ENCODE data around the gene P2RX6. TPM values are rescaled to one million over a fixed set of nuclear protein-coding genes. Genes with fewer than 3 reads are reported as not detected.

Gene P2RX6
- total and polyA plus RNA-seq, 9 of the 15 experiments (the other 6 are each of a cell fraction or from before 2014, with no cell fraction given), result 0.01 to 3.9 (median 1.5) TPM; not detected in 1

- no peak overlapping the region for H2AFZ ChIP-seq (ENCODE audit: low read depth, low read length)
- no peak overlapping the region; a peak in 1 of 4 replicates for H3K9ac ChIP-seq (ENCODE audit: insufficient read depth in 1 of 2, low read depth in 2 of 2, low read length in 2 of 2)
- intact Hi-C loops (cut with micrococcal nuclease) (no loop called here), in situ Hi-C loops (cut with MboI) (no loop called here)
- H3K27me3 ChIP-seq (ENCODE audit: control insufficient read depth in 2 of 2, insufficient read depth in 2 of 2, low read length in 2 of 2), result no peaks in the 10 kb centered on the region
- DNase-seq (ENCODE audit: extremely low read depth in 1 of 4, low spot score in 3 of 4), result no peak
- H3K9me1 ChIP-seq (ENCODE audit: control insufficient read depth, insufficient read depth, low read length), result peaks cover 3% of the 10 kb centered on the region
- no TSS peak for BruUV-seq (replicated peaks)
- H3K4me1 ChIP-seq (replicated peaks in 1 of 2; ENCODE audit: control insufficient read depth in 2 of 2, insufficient read depth in 2 of 2, low read length in 2 of 2), result peaks cover 12 to 92% of the 10 kb centered on the region in 2 experiments
- H3K36me3 ChIP-seq (ENCODE audit: control insufficient read depth, insufficient read depth, low read length), result peaks cover 100% of the 10 kb centered on the region
- POLR2A ChIA-PET, result interaction anchor here (0.6 to 17.9 kb wide), 14 partner anchors 8 to 642 kb away, joined by 3 to 451 read pairs (median 4); partner anchors contain the start of genes AIFM3, LZTR1, P2RX6 and SLC7A4
- H3K79me2 ChIP-seq (ENCODE audit: control insufficient read depth, insufficient read depth, low read length), result peaks cover 21% of the 10 kb centered on the region
- no peak overlapping the region for H3K4me3 ChIP-seq
- no peak overlapping the region for H3K27ac ChIP-seq (ENCODE audit: extremely low read depth, low read depth, low read length)
- H3K4me2 ChIP-seq (ENCODE audit: insufficient read depth, low read length), result no peak overlapping the region
- CTCF ChIA-PET (ENCODE audit: low intra/inter-chr PET ratio), result no interaction called here
- no peak for ATAC-seq
- H4K20me1 ChIP-seq (replicated peaks; ENCODE audit: control insufficient read depth, insufficient read depth, low read length), result peaks cover 35% of the 10 kb centered on the region; the same call in 1 of the 2 replicates
- H3K9me3 ChIP-seq (replicated peaks; ENCODE audit: control insufficient read depth, insufficient read depth, low read depth, low read length), result no peaks in the 10 kb centered on the region
- FAIRE-seq, result no peak
- WGBS (ENCODE audit: insufficient coverage, low coverage, missing lambda C conversion rate), result 96% methylated on average over 10 of the region's 10 CpGs
- no peak for TF ChIP-seq ARHGAP35 (IDR thresholded peaks at IDR 0.05; ENCODE audit: partially characterized antibody)
- no peak for TF ChIP-seq MYC (IDR thresholded peaks at IDR 0.05; ENCODE audit: low read depth, low read length)
- no peak for TF ChIP-seq MYC (CRISPR knock-in tag; IDR thresholded peaks at IDR 0.05; ENCODE audit: borderline replicate concordance, low read depth)
- TF ChIP-seq, protein P1, sequence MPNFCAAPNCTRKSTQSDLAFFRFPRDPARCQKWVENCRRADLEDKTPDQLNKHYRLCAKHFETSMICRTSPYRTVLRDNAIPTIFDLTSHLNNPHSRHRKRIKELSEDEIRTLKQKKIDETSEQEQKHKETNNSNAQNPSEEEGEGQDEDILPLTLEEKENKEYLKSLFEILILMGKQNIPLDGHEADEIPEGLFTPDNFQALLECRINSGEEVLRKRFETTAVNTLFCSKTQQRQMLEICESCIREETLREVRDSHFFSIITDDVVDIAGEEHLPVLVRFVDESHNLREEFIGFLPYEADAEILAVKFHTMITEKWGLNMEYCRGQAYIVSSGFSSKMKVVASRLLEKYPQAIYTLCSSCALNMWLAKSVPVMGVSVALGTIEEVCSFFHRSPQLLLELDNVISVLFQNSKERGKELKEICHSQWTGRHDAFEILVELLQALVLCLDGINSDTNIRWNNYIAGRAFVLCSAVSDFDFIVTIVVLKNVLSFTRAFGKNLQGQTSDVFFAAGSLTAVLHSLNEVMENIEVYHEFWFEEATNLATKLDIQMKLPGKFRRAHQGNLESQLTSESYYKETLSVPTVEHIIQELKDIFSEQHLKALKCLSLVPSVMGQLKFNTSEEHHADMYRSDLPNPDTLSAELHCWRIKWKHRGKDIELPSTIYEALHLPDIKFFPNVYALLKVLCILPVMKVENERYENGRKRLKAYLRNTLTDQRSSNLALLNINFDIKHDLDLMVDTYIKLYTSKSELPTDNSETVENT (CRISPR knock-in tag; IDR thresholded peaks at IDR 0.05), result peak; percentile 49; the same call in 1 of the 2 replicates
- TF ChIP-seq CHCHD3 (CRISPR knock-in tag; IDR thresholded peaks at IDR 0.05), result peak; percentile 65; the same call in 1 of the 2 replicates
- no peak for TF ChIP-seq TFAM (CRISPR knock-in tag; conservative IDR thresholded peaks at IDR 0.05)
- TF ChIP-seq, protein P2, sequence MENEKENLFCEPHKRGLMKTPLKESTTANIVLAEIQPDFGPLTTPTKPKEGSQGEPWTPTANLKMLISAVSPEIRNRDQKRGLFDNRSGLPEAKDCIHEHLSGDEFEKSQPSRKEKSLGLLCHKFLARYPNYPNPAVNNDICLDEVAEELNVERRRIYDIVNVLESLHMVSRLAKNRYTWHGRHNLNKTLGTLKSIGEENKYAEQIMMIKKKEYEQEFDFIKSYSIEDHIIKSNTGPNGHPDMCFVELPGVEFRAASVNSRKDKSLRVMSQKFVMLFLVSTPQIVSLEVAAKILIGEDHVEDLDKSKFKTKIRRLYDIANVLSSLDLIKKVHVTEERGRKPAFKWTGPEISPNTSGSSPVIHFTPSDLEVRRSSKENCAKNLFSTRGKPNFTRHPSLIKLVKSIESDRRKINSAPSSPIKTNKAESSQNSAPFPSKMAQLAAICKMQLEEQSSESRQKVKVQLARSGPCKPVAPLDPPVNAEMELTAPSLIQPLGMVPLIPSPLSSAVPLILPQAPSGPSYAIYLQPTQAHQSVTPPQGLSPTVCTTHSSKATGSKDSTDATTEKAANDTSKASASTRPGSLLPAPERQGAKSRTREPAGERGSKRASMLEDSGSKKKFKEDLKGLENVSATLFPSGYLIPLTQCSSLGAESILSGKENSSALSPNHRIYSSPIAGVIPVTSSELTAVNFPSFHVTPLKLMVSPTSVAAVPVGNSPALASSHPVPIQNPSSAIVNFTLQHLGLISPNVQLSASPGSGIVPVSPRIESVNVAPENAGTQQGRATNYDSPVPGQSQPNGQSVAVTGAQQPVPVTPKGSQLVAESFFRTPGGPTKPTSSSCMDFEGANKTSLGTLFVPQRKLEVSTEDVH (IDR thresholded peaks at IDR 0.05; ENCODE audit: low read depth, partially characterized antibody), result no peak
- no peak for TF ChIP-seq SUPT5H (IDR thresholded peaks at IDR 0.05)
- TF ChIP-seq CREB5 (CRISPR knock-in tag; IDR thresholded peaks at IDR 0.05), result no peak
- TF ChIP-seq BRD9 (IDR thresholded peaks at IDR 0.05; ENCODE audit: low read depth, partially characterized antibody), result no peak
- TF ChIP-seq HDAC6 (IDR thresholded peaks at IDR 0.05; ENCODE audit: low read depth, low read length), result 0 out of 2 replicates have a peak, but pooled peaks have one; percentile 48
- no peak for TF ChIP-seq CEBPZ (IDR thresholded peaks at IDR 0.05; ENCODE audit: borderline replicate concordance, low read depth, low read length)
- peak; percentile 30 for TF ChIP-seq WHSC1 (IDR thresholded peaks at IDR 0.05; ENCODE audit: low read length)
Measured at GRCh38 chr22:20996031-20996410, 18.9 kb upstream of the P2RX6 start.

Data from K562 (cell line).